Mammary epithelial cell (primary cell): ENCODE results near the gene SELENON.

Source experiments
- CTCF ChIP-seq, 2 donors: IDR thresholded peaks in 1 of 2; conservative IDR thresholded peaks in 1 of 2; 2 replicates each; pipeline ENCODE4 v1.5.1; 2011 to 2012; ENCODE audit warnings: inconsistent platforms in 2 of 2, low read length in 2 of 2, mild to moderate bottlenecking in 2 of 2, control low read depth in 1 of 2, low read depth in 1 of 2; ENCODE audit not compliant: insufficient read depth in 1 of 2; ENCODE audit errors: extremely low read depth in 1 of 2
- EZH2 ChIP-seq: IDR thresholded peaks from 2 replicates; pipeline ENCODE4 v1.6.1; 2012; ENCODE audit warnings: low read length, inconsistent platforms, borderline replicate concordance

GRCh38 chr1:25814549-25815087 is 14.6 kb downstream of the SELENON start:
- TF ChIP-seq CTCF (conservative IDR thresholded peaks at IDR 0.05 in 1 of 2, IDR thresholded peaks at IDR 0.05 in 1 of 2; ENCODE audit: extremely low read depth in 1 of 2, insufficient read depth in 1 of 2, low read depth in 1 of 2, low read length in 2 of 2) (no peak), EZH2 (no peak)
